HEK293 (cell line): ENCODE results near the gene ANXA7.

ENCODE experiments used
- CTCF ChIP-seq: fragments of 450-650 bp; formaldehyde crosslinking; IDR thresholded peaks from 2 replicates; pipeline ENCODE4 v1.5.1; 2016; ENCODE audit warnings: missing biosample characterization, missing genetic modification characterization
- MYNN ChIP-seq: fragments of 450-650 bp; formaldehyde crosslinking; IDR thresholded peaks from 2 replicates; pipeline ENCODE4 v1.5.1; 2016; ENCODE audit warnings: missing biosample characterization, missing genetic modification characterization, borderline replicate concordance
- ZBTB21 ChIP-seq: fragments of 450-650 bp; formaldehyde crosslinking; IDR thresholded peaks from 2 replicates; pipeline ENCODE4 v1.5.1; 2017; ENCODE audit warnings: missing biosample characterization, missing genetic modification characterization
- ZFP69B ChIP-seq: fragments of 450-650 bp; formaldehyde crosslinking; IDR thresholded peaks from 2 replicates; pipeline ENCODE4 v1.5.1; 2016; ENCODE audit warnings: missing biosample characterization, missing genetic modification characterization
- ZNF174 ChIP-seq: fragments of 450-650 bp; formaldehyde crosslinking; IDR thresholded peaks from 2 replicates; pipeline ENCODE4 v1.5.0; 2017; ENCODE audit warnings: missing biosample characterization, mild to moderate bottlenecking, missing genetic modification characterization
- ZNF639 ChIP-seq: fragments of 450-650 bp; formaldehyde crosslinking; IDR thresholded peaks from 2 replicates; pipeline ENCODE4 v1.5.1; 2016; ENCODE audit warnings: missing biosample characterization, missing genetic modification characterization
- ZNF776 ChIP-seq: fragments of 450-650 bp; formaldehyde crosslinking; IDR thresholded peaks from 2 replicates; pipeline ENCODE4 v1.5.0; 2017; ENCODE audit warnings: missing biosample characterization, missing genetic modification characterization, borderline replicate concordance

- no peak for TF ChIP-seq ZNF174 (tag by site-specific recombination)
- TF ChIP-seq ZFP69B = peak; percentile 70
- peak; percentile 63 for TF ChIP-seq ZBTB21
- TF ChIP-seq CTCF (tag by site-specific recombination) = peak; percentile 83
- no peak for TF ChIP-seq ZNF639 (tag by site-specific recombination)
- TF ChIP-seq MYNN (tag by site-specific recombination) = no peak
- no peak for TF ChIP-seq ZNF776
Measured at GRCh38 chr10:73413528-73414229, at the start of gene ANXA7.
